Panc1 (cell line): ENCODE data around the gene RALGAPA1. TPM values are rescaled to one million over a fixed set of nuclear protein-coding genes. Genes with fewer than 3 reads are reported as not detected.

Source experiments
- ATAC-seq: fragments of 200-7000 bp; cut with Tn5 transposase; 2 replicates; pipeline ENCODE4 v1.9.1; 2020; ENCODE audit warnings: mild to moderate bottlenecking, moderate library complexity
- BruUV-seq: library from RNA; stranded (reverse); fragments of 400-500 nt; replicated peaks from 2 replicates; lab custom pipeline; 2021; lab: Mats Ljungman, UMichigan
- CTCF ChIA-PET: fragments of 300-600 bp; sonication (Branson Sonifier 250); formaldehyde crosslinking; loops from one replicate; lab custom pipeline; 2022; ENCODE audit warnings: antibody characterized with exemption; lab: Charles Lee
- POLR2A ChIA-PET: fragments of 300-600 bp; sonication (Branson Sonifier 250); formaldehyde crosslinking; loops from one replicate; lab custom pipeline; 2022; ENCODE audit warnings: antibody characterized with exemption; lab: Charles Lee
- DNase-seq: peaks from one replicate; pipeline ENCODE4 v3.0.0-alpha.2; 2010; ENCODE audit warnings: low read depth, low spot score
- H3K27ac ChIP-seq: 2 replicates; pipeline ENCODE4 v1.5.1; 2011; ENCODE audit warnings: mild to moderate bottlenecking, low read length, inconsistent platforms
- H3K27me3 ChIP-seq: fragments of 200-500 bp; sonication (Bioruptor generic); 2 replicates; pipeline ENCODE4 v1.6.0; 2014; ENCODE audit warnings: low read length, inconsistent platforms; ENCODE audit not compliant: control insufficient read depth, insufficient read depth
- H3K36me3 ChIP-seq: fragments of 200-500 bp; sonication (Bioruptor generic); 2 replicates; pipeline ENCODE4 v1.5.1; 2014; ENCODE audit warnings: inconsistent platforms, mild to moderate bottlenecking, low read length, moderate library complexity; ENCODE audit not compliant: control insufficient read depth, insufficient read depth
- H3K4me1 ChIP-seq: 2 replicates; pipeline ENCODE4 v1.5.1; 2011; ENCODE audit warnings: inconsistent platforms, mild to moderate bottlenecking, low read length, moderate library complexity; ENCODE audit not compliant: control insufficient read depth, insufficient read depth
- H3K4me3 ChIP-seq, 2 experiments: 2 replicates each; pipeline ENCODE4 v1.5.1; 2011 to 2012; ENCODE audit warnings: low read depth in 2 of 2, low read length in 2 of 2, mild to moderate bottlenecking in 2 of 2, inconsistent platforms in 1 of 2, moderate library complexity in 1 of 2
- H3K9me3 ChIP-seq: fragments of 200-500 bp; sonication (Bioruptor generic); 2 replicates; pipeline ENCODE4 v1.5.1; 2014; ENCODE audit warnings: low read depth, mild to moderate bottlenecking, inconsistent platforms, low read length, moderate library complexity; ENCODE audit not compliant: control insufficient read depth, insufficient read depth
- POLR2AphosphoS5 ChIP-seq: IDR thresholded peaks from 2 replicates; pipeline ENCODE4 v1.6.1; 2012; ENCODE audit warnings: mild to moderate bottlenecking, low read depth, low read length, moderate library complexity
- SIN3A ChIP-seq: IDR thresholded peaks from 2 replicates; pipeline ENCODE4 v1.6.1; 2012; ENCODE audit warnings: low read depth, mild to moderate bottlenecking, low read length, moderate library complexity, borderline replicate concordance; ENCODE audit not compliant: insufficient read depth
- TCF7L2 ChIP-seq: IDR thresholded peaks from 2 replicates; pipeline ENCODE4 v1.6.1; 2011; ENCODE audit warnings: mild to moderate bottlenecking, low read depth, low read length, inconsistent platforms
- in situ Hi-C: cut with HindIII; loops from 2 replicates; pipeline ENCODE4 v1.10.0; 2016; ENCODE audit warnings: low sequenced_read_pairs, low pct_unique_long_range_greater_than_20kb
- intact Hi-C: fragments of 100-400 bp; cut with micrococcal nuclease; formaldehyde crosslinking; loops from one replicate; pipeline ENCODE4 v1.10.0; 2022; ENCODE audit not compliant: unreplicated experiment
- total RNA-seq: library from RNA; stranded (reverse); gene quantifications from one replicate; pipeline ENCODE4 v1.2.1, GENCODE V29; 2021; ENCODE audit not compliant: unreplicated experiment
- TF ChIP-seq, protein P1 (sequence below), 2 experiments: IDR thresholded peaks; 2 replicates each; pipeline ENCODE4 v1.6.1; 2011 to 2012; ENCODE audit warnings: low read depth in 2 of 2, control low read depth in 1 of 2, low read length in 1 of 2, mild to moderate bottlenecking in 1 of 2, moderate library complexity in 1 of 2; ENCODE audit not compliant: insufficient read depth in 1 of 2
- TF ChIP-seq, protein P2 (sequence below): fragments of 450-650 bp; IDR thresholded peaks from 2 replicates; pipeline ENCODE4 v1.5.1; 2017; ENCODE audit warnings: mild to moderate bottlenecking

RALGAPA1 gene
- total RNA-seq, 1 experiment from 2014 or later: 31.5 TPM

DNA sequence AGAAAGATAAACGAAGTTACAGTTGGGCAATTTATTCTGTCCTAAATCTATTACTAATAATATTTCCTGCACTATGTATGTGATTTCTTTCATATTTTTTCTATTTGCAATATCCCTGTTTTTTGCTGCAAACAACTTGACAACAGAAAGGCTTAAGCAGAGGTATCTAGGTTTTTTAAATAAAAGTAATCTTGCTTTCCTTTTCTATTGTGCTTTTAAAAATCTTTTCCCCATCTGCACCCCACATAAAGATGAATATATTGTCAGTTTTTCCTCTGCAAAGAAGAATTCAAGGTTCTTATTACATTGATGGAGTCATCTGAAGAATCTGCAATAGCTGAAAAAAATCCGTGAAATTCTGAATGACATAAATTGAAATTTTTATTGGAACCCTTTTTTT, 502 bp upstream of the RALGAPA1 start:
- ChIA-PET CTCF (no interaction called here), POLR2A (no interaction called here)
- no peak for DNase-seq
- in situ Hi-C loops: no loop called here
- Histone ChIP-seq H3K9me3 (no peaks in the 10 kb centered on the region), H3K4me3 (peak overlapping the region in 1 of 2 experiments; percentile 79; a peak in 2 of 4 replicates), H3K27ac (no peak overlapping the region), H3K27me3 (no peaks in the 10 kb centered on the region; the same call in 1 of the 2 replicates), H3K36me3 (peaks cover 2% of the 10 kb centered on the region; the same call in 1 of the 2 replicates), H3K4me1 (peaks cover 11% of the 10 kb centered on the region)
- BruUV-seq: no TSS peak
- TF ChIP-seq, protein P1, sequence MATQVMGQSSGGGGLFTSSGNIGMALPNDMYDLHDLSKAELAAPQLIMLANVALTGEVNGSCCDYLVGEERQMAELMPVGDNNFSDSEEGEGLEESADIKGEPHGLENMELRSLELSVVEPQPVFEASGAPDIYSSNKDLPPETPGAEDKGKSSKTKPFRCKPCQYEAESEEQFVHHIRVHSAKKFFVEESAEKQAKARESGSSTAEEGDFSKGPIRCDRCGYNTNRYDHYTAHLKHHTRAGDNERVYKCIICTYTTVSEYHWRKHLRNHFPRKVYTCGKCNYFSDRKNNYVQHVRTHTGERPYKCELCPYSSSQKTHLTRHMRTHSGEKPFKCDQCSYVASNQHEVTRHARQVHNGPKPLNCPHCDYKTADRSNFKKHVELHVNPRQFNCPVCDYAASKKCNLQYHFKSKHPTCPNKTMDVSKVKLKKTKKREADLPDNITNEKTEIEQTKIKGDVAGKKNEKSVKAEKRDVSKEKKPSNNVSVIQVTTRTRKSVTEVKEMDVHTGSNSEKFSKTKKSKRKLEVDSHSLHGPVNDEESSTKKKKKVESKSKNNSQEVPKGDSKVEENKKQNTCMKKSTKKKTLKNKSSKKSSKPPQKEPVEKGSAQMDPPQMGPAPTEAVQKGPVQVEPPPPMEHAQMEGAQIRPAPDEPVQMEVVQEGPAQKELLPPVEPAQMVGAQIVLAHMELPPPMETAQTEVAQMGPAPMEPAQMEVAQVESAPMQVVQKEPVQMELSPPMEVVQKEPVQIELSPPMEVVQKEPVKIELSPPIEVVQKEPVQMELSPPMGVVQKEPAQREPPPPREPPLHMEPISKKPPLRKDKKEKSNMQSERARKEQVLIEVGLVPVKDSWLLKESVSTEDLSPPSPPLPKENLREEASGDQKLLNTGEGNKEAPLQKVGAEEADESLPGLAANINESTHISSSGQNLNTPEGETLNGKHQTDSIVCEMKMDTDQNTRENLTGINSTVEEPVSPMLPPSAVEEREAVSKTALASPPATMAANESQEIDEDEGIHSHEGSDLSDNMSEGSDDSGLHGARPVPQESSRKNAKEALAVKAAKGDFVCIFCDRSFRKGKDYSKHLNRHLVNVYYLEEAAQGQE (IDR thresholded peaks at IDR 0.05; ENCODE audit: insufficient read depth in 1 of 2, low read depth in 2 of 2, low read length in 1 of 2): no peak
- TF ChIP-seq POLR2AphosphoS5: no peak
- TF ChIP-seq, protein P2, sequence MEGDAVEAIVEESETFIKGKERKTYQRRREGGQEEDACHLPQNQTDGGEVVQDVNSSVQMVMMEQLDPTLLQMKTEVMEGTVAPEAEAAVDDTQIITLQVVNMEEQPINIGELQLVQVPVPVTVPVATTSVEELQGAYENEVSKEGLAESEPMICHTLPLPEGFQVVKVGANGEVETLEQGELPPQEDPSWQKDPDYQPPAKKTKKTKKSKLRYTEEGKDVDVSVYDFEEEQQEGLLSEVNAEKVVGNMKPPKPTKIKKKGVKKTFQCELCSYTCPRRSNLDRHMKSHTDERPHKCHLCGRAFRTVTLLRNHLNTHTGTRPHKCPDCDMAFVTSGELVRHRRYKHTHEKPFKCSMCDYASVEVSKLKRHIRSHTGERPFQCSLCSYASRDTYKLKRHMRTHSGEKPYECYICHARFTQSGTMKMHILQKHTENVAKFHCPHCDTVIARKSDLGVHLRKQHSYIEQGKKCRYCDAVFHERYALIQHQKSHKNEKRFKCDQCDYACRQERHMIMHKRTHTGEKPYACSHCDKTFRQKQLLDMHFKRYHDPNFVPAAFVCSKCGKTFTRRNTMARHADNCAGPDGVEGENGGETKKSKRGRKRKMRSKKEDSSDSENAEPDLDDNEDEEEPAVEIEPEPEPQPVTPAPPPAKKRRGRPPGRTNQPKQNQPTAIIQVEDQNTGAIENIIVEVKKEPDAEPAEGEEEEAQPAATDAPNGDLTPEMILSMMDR: no peak
- no peak for TF ChIP-seq TCF7L2
- TF ChIP-seq SIN3A: no peak
- ATAC-seq: no peak
- intact Hi-C loops: no loop called here

DNA sequence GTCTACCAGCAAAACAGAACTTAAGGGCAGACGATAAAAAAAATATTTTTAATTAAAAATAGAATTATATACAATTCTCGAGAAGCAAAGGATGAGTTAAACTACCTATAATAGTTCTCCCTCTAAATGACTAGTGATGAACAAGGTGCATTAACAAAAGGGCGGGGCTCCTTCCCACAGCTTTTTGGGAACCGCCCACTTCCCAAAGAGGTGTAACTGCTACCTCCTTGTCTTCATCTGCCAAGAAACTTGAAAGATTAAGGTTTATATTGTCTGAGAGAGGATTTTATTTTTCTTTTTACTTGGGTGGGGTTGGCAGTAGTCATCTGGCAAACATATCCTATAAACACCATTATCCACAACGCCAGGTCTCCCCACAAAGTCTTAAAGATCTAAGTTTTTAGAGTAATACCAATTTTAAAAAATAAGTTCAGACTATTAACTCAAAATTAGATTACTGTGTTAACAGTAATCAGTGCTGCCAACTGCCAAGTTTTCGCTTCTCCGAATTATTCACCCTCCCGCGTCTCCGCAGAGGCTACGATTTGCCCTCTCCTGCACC, 938 bp downstream of the RALGAPA1 start:
- peaks cover 2% of the 10 kb centered on the region; the same call in 1 of the 2 replicates for H3K36me3 ChIP-seq
- TF ChIP-seq, protein P1 (IDR thresholded peaks at IDR 0.05; ENCODE audit: insufficient read depth in 1 of 2, low read depth in 2 of 2, low read length in 1 of 2): no peak
- TF ChIP-seq, protein P2: no peak
- no peak for TF ChIP-seq TCF7L2
- no peak for TF ChIP-seq SIN3A
- no peak for TF ChIP-seq POLR2AphosphoS5
- DNase-seq: no peak
- peaks cover 11% of the 10 kb centered on the region for H3K4me1 ChIP-seq
- ChIA-PET CTCF (no interaction called here), POLR2A (no interaction called here)
- in situ Hi-C loops: no loop called here
- intact Hi-C loops: no loop called here
- no peaks in the 10 kb centered on the region; the same call in 1 of the 2 replicates for H3K27me3 ChIP-seq
- ATAC-seq: no peak
- peak overlapping the region; percentile 77 for H3K27ac ChIP-seq
- BruUV-seq: no TSS peak
- H3K9me3 ChIP-seq: no peaks in the 10 kb centered on the region
- H3K4me3 ChIP-seq: peak overlapping the region; percentile 79 to 80
